Liver (tissue), 3 donors: Measurements from ENCODE around the gene PRSS56.

Experiments used
- ATF3 ChIP-seq: IDR thresholded peaks from 2 replicates; pipeline ENCODE4 v1.6.1; 2016; ENCODE audit warnings: antibody characterized with exemption
- CTCF ChIP-seq: fragments of 150-350 bp; IDR thresholded peaks from 2 replicates; pipeline ENCODE4 v1.5.1; 2017; ENCODE audit warnings: improper control_type of control experiment, low read depth, low read length; ENCODE audit not compliant: missing input control
- FOXA1 ChIP-seq: IDR thresholded peaks from 2 replicates; pipeline ENCODE4 v1.6.1; 2016; ENCODE audit warnings: antibody characterized with exemption
- GABPA ChIP-seq, 2 donors: IDR thresholded peaks in 1 of 2; conservative IDR thresholded peaks in 1 of 2; 2 replicates each; pipeline ENCODE4 v1.6.1; 2016; ENCODE audit warnings: antibody characterized with exemption in 2 of 2, mild to moderate bottlenecking in 1 of 2, moderate library complexity in 1 of 2
- HNF4A ChIP-seq, 2 donors: conservative IDR thresholded peaks; 2 replicates each; pipeline ENCODE4 v1.6.1; 2016; ENCODE audit warnings: antibody characterized with exemption in 2 of 2, mild to moderate bottlenecking in 2 of 2
- JUND ChIP-seq, 2 donors: IDR thresholded peaks; 2 replicates each; pipeline ENCODE4 v1.6.1; 2016; ENCODE audit warnings: antibody characterized with exemption in 2 of 2
- RAD21 ChIP-seq, 2 donors: IDR thresholded peaks; 2 replicates each; pipeline ENCODE4 v1.6.1; 2016; ENCODE audit warnings: antibody characterized with exemption in 2 of 2, mild to moderate bottlenecking in 2 of 2
- REST ChIP-seq: IDR thresholded peaks from 2 replicates; pipeline ENCODE4 v1.6.1; 2016; ENCODE audit warnings: antibody characterized with exemption, mild to moderate bottlenecking
- RXRA ChIP-seq, 2 donors: IDR thresholded peaks; 2 replicates each; pipeline ENCODE4 v1.6.1; 2017 to 2018; ENCODE audit warnings: antibody characterized with exemption in 2 of 2, mild to moderate bottlenecking in 1 of 2
- TAF1 ChIP-seq: conservative IDR thresholded peaks from 2 replicates; pipeline ENCODE4 v1.6.1; 2016; ENCODE audit warnings: antibody characterized with exemption, mild to moderate bottlenecking
- YY1 ChIP-seq: IDR thresholded peaks from 2 replicates; pipeline ENCODE4 v1.6.1; 2016; ENCODE audit warnings: antibody characterized with exemption, mild to moderate bottlenecking
- ZBTB33 ChIP-seq: IDR thresholded peaks from 2 replicates; pipeline ENCODE4 v1.6.1; 2016; ENCODE audit warnings: antibody characterized with exemption
- TF ChIP-seq, protein P1 (sequence below): IDR thresholded peaks from 2 replicates; pipeline ENCODE4 v1.6.1; 2016; ENCODE audit warnings: antibody characterized with exemption
- donor health status: healthy.
- donor health status: healthy.

- TF ChIP-seq ATF3 (no peak), CTCF (no peak), JUND (IDR thresholded peaks at IDR 0.05) (no peak), RAD21 (IDR thresholded peaks at IDR 0.05) (no peak), FOXA1 (no peak), YY1 (no peak), ZBTB33 (no peak), REST (no peak), RXRA (IDR thresholded peaks at IDR 0.05) (no peak), TAF1 (no peak), HNF4A (conservative IDR thresholded peaks at IDR 0.05) (no peak), GABPA (IDR thresholded peaks at IDR 0.05 in 1 of 2, conservative IDR thresholded peaks at IDR 0.05 in 1 of 2) (no peak)
- TF ChIP-seq, protein P1, sequence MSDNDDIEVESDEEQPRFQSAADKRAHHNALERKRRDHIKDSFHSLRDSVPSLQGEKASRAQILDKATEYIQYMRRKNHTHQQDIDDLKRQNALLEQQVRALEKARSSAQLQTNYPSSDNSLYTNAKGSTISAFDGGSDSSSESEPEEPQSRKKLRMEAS = no peak
Observed at GRCh38 chr2:232504438-232504837, 15.8 kb upstream of the PRSS56 start.
